SK-N-SH (cell line): ENCODE data around the gene PGP.

Experiments
- CHD2 ChIP-seq: fragments of 150-350 bp; IDR thresholded peaks from 2 replicates; pipeline ENCODE4 v1.6.1; 2018; ENCODE audit warnings: low read length; ENCODE audit not compliant: partially characterized antibody
- FOXM1 ChIP-seq: IDR thresholded peaks from 2 replicates; pipeline ENCODE4 v1.4.0; 2012; ENCODE audit warnings: low read depth, mild to moderate bottlenecking
- GABPA ChIP-seq: IDR thresholded peaks from 2 replicates; pipeline ENCODE4 v1.4.0; 2012; ENCODE audit warnings: low read depth, mild to moderate bottlenecking
- JUND ChIP-seq: IDR thresholded peaks from 2 replicates; pipeline ENCODE4 v1.4.0; 2012
- NFIC ChIP-seq: IDR thresholded peaks from 2 replicates; pipeline ENCODE4 v1.4.0; 2012; ENCODE audit warnings: borderline replicate concordance
- NRF1 ChIP-seq: IDR thresholded peaks from 2 replicates; pipeline ENCODE4 v1.6.1; 2012; ENCODE audit warnings: low read depth, mild to moderate bottlenecking, low read length
- PBX3 ChIP-seq: IDR thresholded peaks from 2 replicates; pipeline ENCODE4; 2012
- REST ChIP-seq: IDR thresholded peaks from 2 replicates; pipeline ENCODE4 v1.6.1; 2012; ENCODE audit warnings: mild to moderate bottlenecking, low read depth, low read length, moderate library complexity
- YY1 ChIP-seq: IDR thresholded peaks from 2 replicates; pipeline ENCODE4 v1.4.0; 2012; ENCODE audit warnings: low read depth, mild to moderate bottlenecking
- TF ChIP-seq, protein P1 (sequence below): fragments of 200-600 bp; sonication (generic); IDR thresholded peaks from 2 replicates; pipeline ENCODE4 v1.6.1; 2017; ENCODE audit warnings: antibody characterized with exemption, mild to moderate bottlenecking, moderate library complexity
- TF ChIP-seq, protein P2 (sequence below): IDR thresholded peaks from 2 replicates; pipeline ENCODE4 v1.4.0; 2012; ENCODE audit warnings: low read depth

GRCh38 chr16:2229091-2229490, 14.5 kb upstream of the PGP start:
- TF ChIP-seq PBX3 (no peak), REST (no peak), GABPA (no peak), JUND (no peak), FOXM1 (no peak), NRF1 (no peak), CHD2 (no peak), NFIC (no peak), YY1 (no peak)
- TF ChIP-seq, protein P1, sequence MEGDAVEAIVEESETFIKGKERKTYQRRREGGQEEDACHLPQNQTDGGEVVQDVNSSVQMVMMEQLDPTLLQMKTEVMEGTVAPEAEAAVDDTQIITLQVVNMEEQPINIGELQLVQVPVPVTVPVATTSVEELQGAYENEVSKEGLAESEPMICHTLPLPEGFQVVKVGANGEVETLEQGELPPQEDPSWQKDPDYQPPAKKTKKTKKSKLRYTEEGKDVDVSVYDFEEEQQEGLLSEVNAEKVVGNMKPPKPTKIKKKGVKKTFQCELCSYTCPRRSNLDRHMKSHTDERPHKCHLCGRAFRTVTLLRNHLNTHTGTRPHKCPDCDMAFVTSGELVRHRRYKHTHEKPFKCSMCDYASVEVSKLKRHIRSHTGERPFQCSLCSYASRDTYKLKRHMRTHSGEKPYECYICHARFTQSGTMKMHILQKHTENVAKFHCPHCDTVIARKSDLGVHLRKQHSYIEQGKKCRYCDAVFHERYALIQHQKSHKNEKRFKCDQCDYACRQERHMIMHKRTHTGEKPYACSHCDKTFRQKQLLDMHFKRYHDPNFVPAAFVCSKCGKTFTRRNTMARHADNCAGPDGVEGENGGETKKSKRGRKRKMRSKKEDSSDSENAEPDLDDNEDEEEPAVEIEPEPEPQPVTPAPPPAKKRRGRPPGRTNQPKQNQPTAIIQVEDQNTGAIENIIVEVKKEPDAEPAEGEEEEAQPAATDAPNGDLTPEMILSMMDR: no peak
- TF ChIP-seq, protein P2, sequence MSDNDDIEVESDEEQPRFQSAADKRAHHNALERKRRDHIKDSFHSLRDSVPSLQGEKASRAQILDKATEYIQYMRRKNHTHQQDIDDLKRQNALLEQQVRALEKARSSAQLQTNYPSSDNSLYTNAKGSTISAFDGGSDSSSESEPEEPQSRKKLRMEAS: no peak
